K562 (cell line): ENCODE results near the gene CCZ1B. TPM values are rescaled to one million over a fixed set of nuclear protein-coding genes. Genes with fewer than 3 reads are reported as not detected.
"Not testable (repeated sequence)": the region's sequence is repeated elsewhere in the genome, so short reads cannot be mapped to it uniquely, and the experiment has no call there.

ENCODE experiments used
- ATAC-seq: fragments of 200-7000 bp; cut with Tn5 transposase; 3 replicates; pipeline ENCODE4 v1.9.1; 2020; ENCODE audit warnings: moderate library complexity
- BruUV-seq: library from RNA; stranded (reverse); fragments of 400-500 nt; replicated peaks from 2 replicates; lab custom pipeline; 2021; lab: Mats Ljungman, UMichigan
- CTCF ChIA-PET: fragments of 300-600 bp; formaldehyde crosslinking; extraction: SDS; loops from one replicate; lab custom pipeline; 2021; ENCODE audit warnings: low intra/inter-chr PET ratio; lab: Yijun Ruan, JAX
- POLR2A ChIA-PET: fragments of 300-600, 350-650 bp; sonication (Branson Sonifier 250); formaldehyde crosslinking; extraction: SDS; loops from one replicate; lab custom pipeline; 2021; ENCODE audit warnings: antibody characterized with exemption, inconsistent platforms; lab: Yijun Ruan, JAX
- DNase-seq, 4 experiments: peaks; one replicate each; pipeline versions ENCODE4 v3.0.0 to v3.0.0-alpha.2; 2011 to 2018; ENCODE audit warnings: low spot score in 3 of 4, mixed read lengths in 3 of 4; ENCODE audit errors: extremely low read depth in 1 of 4
- FAIRE-seq: peaks from 2 replicates; lab custom pipeline; 2011; peaks lifted over from hg19 to GRCh38; lab: Jason Lieb, UNC
- H2AFZ ChIP-seq: 2 replicates; pipeline ENCODE4 v1.6.0; 2011; ENCODE audit warnings: low read depth, low read length, control low read depth, inconsistent platforms
- H3K27ac ChIP-seq: fragments of 200-600 bp; 3 replicates; pipeline ENCODE4 v1.8.0; 2011; ENCODE audit warnings: low read depth, mild to moderate bottlenecking, control low read depth, inconsistent platforms, low read length, moderate library complexity, mixed read lengths; ENCODE audit errors: extremely low read depth
- H3K27me3 ChIP-seq, 2 experiments: fragments of 300-600 bp in 1 of 2; 2 replicates in 1 of 2; 3 replicates in 1 of 2; pipeline versions ENCODE4 v1.6.0 to v1.8.0; 2011; ENCODE audit warnings: inconsistent platforms in 2 of 2, low read length in 2 of 2, mild to moderate bottlenecking in 1 of 2, mixed read lengths in 1 of 2, moderate library complexity in 1 of 2; ENCODE audit not compliant: control insufficient read depth in 2 of 2, insufficient read depth in 2 of 2
- H3K36me3 ChIP-seq: fragments of 300-600 bp; 3 replicates; pipeline ENCODE4 v1.8.0; 2011; ENCODE audit warnings: mild to moderate bottlenecking, low read length, inconsistent platforms; ENCODE audit not compliant: control insufficient read depth, insufficient read depth
- H3K4me1 ChIP-seq, 2 experiments: fragments of 200-600 bp in 1 of 2; replicated peaks in 1 of 2; 2 replicates in 1 of 2; 3 replicates in 1 of 2; pipeline versions ENCODE4 v1.5.1 to v1.8.0; 2011; ENCODE audit warnings: inconsistent platforms in 2 of 2, low read length in 2 of 2, mild to moderate bottlenecking in 1 of 2, mixed read lengths in 1 of 2, moderate library complexity in 1 of 2; ENCODE audit not compliant: control insufficient read depth in 2 of 2, insufficient read depth in 2 of 2
- H3K4me2 ChIP-seq: 2 replicates; pipeline ENCODE4 v1.6.1; 2011; ENCODE audit warnings: low read length, control low read depth, inconsistent platforms, mixed read lengths; ENCODE audit not compliant: insufficient read depth
- H3K4me3 ChIP-seq: fragments of 200-600 bp; sonication (generic), shearing (Covaris generic); 2 replicates; pipeline ENCODE4 v1.5.1; 2016; ENCODE audit warnings: control low read depth, inconsistent platforms
- H3K79me2 ChIP-seq: fragments of 200-600 bp; 3 replicates; pipeline ENCODE4 v1.8.0; 2011; ENCODE audit warnings: low read length, inconsistent platforms; ENCODE audit not compliant: control insufficient read depth, insufficient read depth
- H3K9ac ChIP-seq, 2 experiments: 2 replicates each; pipeline versions ENCODE4 v1.6.0 to v1.6.1; 2011; ENCODE audit warnings: low read depth in 2 of 2, low read length in 2 of 2, control low read depth in 1 of 2, inconsistent platforms in 1 of 2, mild to moderate bottlenecking in 1 of 2, mixed read lengths in 1 of 2; ENCODE audit not compliant: insufficient read depth in 1 of 2
- H3K9me1 ChIP-seq: one replicate; pipeline ENCODE4 v1.6.0; 2011; ENCODE audit warnings: inconsistent platforms, mild to moderate bottlenecking, low read length, moderate library complexity; ENCODE audit not compliant: control insufficient read depth, insufficient read depth
- H3K9me3 ChIP-seq: replicated peaks from 2 replicates; pipeline ENCODE4 v1.5.1; 2011; ENCODE audit warnings: low read depth, low read length, inconsistent platforms; ENCODE audit not compliant: control insufficient read depth, insufficient read depth
- H4K20me1 ChIP-seq: replicated peaks from 2 replicates; pipeline ENCODE4 v1.6.1; 2011; ENCODE audit warnings: low read length, inconsistent platforms, mixed read lengths; ENCODE audit not compliant: control insufficient read depth, insufficient read depth
- ZNF232 ChIP-seq: sonication (generic); formaldehyde crosslinking; IDR thresholded peaks from 2 replicates; pipeline ENCODE4 v1.8.0; 2022; ENCODE audit warnings: mild to moderate bottlenecking, missing genetic modification reagents
- WGBS: fragments of 100-300 bp; shearing (Covaris generic); methylation state at CpG from one replicate; pipeline ENCODE4 v1.1.6; 2016; ENCODE audit warnings: low coverage, mixed read lengths; ENCODE audit not compliant: insufficient coverage; ENCODE audit errors: missing lambda C conversion rate; 5-methylcytosine and 5-hydroxymethylcytosine counted together
- in situ Hi-C: fragments of 300-500 bp; cut with MboI; formaldehyde crosslinking; loops from 4 replicates; pipeline ENCODE4 v1.15.0; 2018; ENCODE audit warnings: inconsistent platforms, mixed read lengths
- intact Hi-C: fragments of 100-400 bp; cut with micrococcal nuclease; formaldehyde crosslinking; loops from 2 replicates; pipeline ENCODE4 v1.14.2; 2022
- polyA plus RNA-seq, 8 experiments: library from polyadenylated mRNA; depleted of rRNA in 4 of 8; stranded (reverse) in 5 of 8; unstranded in 3 of 8; fragments of >200 nt; fragmentation: Nextera tagmentation in 2 of 8; fragmentation: Illumina TruSeq in 1 of 8; extraction: Ambion mirVana in 2 of 8; extraction: Trizol in 1 of 8; gene quantifications; 2 replicates each; pipeline versions ENCODE4 v1.2.1 to v1.2.3, GENCODE V29; 2011 to 2014; ENCODE audit warnings: inconsistent platforms in 1 of 8, missing spikeins in 1 of 8
- total RNA-seq, 7 experiments: library from RNA; depleted of rRNA in 6 of 7; stranded (reverse); fragments of >200 nt in 6 of 7; fragmentation: Illumina TruSeq in 2 of 7; extraction: Trizol in 2 of 7; gene quantifications; 2 replicates each; pipeline versions ENCODE4 v1.2.1 to v1.2.3, GENCODE V29; 2011 to 2021; ENCODE audit warnings: low replicate concordance in 1 of 7
- TF ChIP-seq, protein P1 (sequence below): sonication (generic); formaldehyde crosslinking; IDR thresholded peaks from 2 replicates; pipeline ENCODE4 v1.9.0; 2022; ENCODE audit warnings: mild to moderate bottlenecking, missing genetic modification reagents
- TF ChIP-seq, protein P2 (sequence below): sonication (generic); formaldehyde crosslinking; IDR thresholded peaks from 2 replicates; pipeline ENCODE4 v1.8.1; 2023; ENCODE audit warnings: mild to moderate bottlenecking, missing genetic modification reagents

The CCZ1B gene
- total and polyA plus RNA-seq, 9 of the 15 experiments (the other 6 are each of a cell fraction or from before 2014, with no cell fraction given) = 8.1 to 78.5 (median 36.8) TPM

DNA sequence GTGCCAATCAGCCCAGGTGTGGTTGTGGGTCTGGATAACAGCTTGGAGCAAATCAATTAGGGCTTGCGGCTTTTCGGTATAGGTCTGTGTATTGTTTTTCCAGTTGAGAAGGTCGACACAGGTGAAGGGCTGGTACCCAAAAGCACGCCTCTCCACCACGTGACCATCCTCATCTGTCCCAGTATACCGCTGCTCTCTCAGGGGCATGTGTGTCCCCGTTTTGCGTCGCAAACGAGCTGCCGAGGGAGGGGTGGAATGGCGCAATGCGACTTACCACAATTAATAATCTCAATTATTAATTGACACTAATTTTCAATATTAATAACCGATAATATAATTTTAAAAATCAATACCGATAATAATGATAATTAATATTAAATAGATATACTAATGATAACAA is 48.9 kb upstream of the CCZ1B start:
- H3K9me1 ChIP-seq, in situ Hi-C loops, H3K4me2 ChIP-seq, ATAC-seq, H3K4me3 ChIP-seq, H3K79me2 ChIP-seq, H4K20me1 ChIP-seq, H3K9me3 ChIP-seq, BruUV-seq, CTCF ChIA-PET, H3K4me1 ChIP-seq, DNase-seq, H3K36me3 ChIP-seq, POLR2A ChIA-PET, intact Hi-C loops, H2AFZ ChIP-seq, H3K27ac ChIP-seq, H3K9ac ChIP-seq, FAIRE-seq: not testable (repeated sequence)
- H3K27me3 ChIP-seq = peaks cover 2 to 37% of the 10 kb centered on the region in 2 experiments
- 43% methylated on average over 15 of the region's 15 CpGs for WGBS
- TF ChIP-seq ZNF232 (CRISPR knock-in tag) = peak; percentile 49; the same call in 1 of the 2 replicates
- TF ChIP-seq, protein P1, sequence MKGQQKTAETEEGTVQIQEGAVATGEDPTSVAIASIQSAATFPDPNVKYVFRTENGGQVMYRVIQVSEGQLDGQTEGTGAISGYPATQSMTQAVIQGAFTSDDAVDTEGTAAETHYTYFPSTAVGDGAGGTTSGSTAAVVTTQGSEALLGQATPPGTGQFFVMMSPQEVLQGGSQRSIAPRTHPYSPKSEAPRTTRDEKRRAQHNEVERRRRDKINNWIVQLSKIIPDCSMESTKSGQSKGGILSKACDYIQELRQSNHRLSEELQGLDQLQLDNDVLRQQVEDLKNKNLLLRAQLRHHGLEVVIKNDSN (CRISPR knock-in tag) = peak; percentile 72
- TF ChIP-seq, protein P2, sequence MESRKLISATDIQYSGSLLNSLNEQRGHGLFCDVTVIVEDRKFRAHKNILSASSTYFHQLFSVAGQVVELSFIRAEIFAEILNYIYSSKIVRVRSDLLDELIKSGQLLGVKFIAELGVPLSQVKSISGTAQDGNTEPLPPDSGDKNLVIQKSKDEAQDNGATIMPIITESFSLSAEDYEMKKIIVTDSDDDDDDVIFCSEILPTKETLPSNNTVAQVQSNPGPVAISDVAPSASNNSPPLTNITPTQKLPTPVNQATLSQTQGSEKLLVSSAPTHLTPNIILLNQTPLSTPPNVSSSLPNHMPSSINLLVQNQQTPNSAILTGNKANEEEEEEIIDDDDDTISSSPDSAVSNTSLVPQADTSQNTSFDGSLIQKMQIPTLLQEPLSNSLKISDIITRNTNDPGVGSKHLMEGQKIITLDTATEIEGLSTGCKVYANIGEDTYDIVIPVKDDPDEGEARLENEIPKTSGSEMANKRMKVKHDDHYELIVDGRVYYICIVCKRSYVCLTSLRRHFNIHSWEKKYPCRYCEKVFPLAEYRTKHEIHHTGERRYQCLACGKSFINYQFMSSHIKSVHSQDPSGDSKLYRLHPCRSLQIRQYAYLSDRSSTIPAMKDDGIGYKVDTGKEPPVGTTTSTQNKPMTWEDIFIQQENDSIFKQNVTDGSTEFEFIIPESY (CRISPR knock-in tag) = peak; percentile 90

DNA sequence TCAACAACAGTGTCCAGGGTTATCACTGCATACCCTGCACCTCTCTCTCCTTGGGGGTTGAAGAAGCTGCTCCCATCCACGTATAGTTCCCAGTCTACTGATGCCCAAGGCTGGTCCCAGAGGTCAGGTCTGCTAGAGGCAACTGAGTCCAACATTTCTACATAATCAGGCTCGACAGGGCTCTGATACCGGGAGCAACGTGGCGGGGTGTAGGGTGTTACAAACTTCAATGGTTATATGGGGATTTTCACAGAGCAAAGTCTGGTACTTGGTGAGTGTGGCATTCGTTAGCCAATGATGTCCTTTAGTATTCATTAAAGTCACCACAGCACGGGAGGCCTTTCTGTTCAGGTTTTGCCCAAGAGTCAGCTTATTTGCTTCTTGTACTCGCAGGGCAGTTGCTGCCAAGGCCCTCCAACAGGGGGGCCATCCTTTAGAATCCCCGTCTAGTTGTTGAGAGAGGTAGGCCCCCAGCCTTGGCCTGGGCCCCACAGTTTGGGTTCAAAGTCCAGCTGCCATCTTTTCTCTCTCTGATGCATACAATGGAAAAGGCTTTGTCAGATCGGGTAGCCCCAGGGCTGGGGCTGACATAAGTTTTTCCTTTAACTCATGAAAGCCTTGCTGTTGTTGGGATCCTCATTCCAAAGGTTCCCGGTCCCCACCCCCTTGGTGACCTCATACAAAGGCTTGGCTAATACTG is 46.3 kb upstream of the CCZ1B start:
- in situ Hi-C loops, ATAC-seq, H3K9ac ChIP-seq, H3K9me3 ChIP-seq, H3K9me1 ChIP-seq, CTCF ChIA-PET, FAIRE-seq, DNase-seq, H2AFZ ChIP-seq, H3K4me1 ChIP-seq, BruUV-seq, intact Hi-C loops, H3K27ac ChIP-seq, H4K20me1 ChIP-seq, H3K36me3 ChIP-seq, POLR2A ChIA-PET, H3K4me2 ChIP-seq, H3K79me2 ChIP-seq, H3K4me3 ChIP-seq: not testable (repeated sequence)
- 2% methylated on average over 10 of the region's 11 CpGs for WGBS
- peaks cover 11 to 41% of the 10 kb centered on the region in 2 experiments for H3K27me3 ChIP-seq

DNA sequence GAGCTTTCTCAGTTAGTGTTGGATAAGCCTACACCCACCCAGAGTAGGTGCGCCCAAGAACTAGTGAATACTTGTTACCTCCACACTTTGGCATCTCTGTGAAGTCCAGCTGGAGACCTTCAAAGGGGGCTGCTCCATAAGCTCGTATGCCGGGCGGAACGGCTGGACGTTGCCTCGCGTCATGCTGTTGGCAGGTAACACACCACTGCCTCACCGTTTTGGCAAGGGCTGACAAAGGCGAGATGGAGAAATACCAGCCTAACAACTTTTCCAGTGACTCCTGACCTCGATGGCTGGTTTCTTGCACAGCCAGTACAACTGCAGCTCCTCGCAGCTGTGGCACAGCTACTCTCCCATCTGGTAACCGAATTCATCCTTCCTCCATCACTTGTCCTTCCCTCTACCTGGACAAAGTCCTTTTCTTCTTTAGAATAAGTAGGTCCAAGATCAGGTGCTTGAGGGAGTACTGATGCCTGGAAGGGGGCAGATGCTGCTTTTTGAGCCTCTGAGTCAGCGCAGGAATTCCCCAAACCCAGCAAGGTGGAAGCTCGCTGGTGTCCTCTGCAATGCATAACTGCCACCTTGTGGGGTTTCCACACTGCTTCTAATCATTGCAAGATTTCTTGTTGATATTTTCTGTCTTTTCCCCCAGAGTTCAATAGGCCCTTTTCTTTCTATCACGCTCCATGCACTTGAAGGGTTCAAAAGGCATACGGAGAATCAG is 45.5 kb upstream of the CCZ1B start:
- ATAC-seq, H2AFZ ChIP-seq, H4K20me1 ChIP-seq, H3K27ac ChIP-seq, H3K79me2 ChIP-seq, in situ Hi-C loops, H3K36me3 ChIP-seq, H3K9ac ChIP-seq, intact Hi-C loops, POLR2A ChIA-PET, H3K4me3 ChIP-seq, H3K4me1 ChIP-seq, H3K9me3 ChIP-seq, CTCF ChIA-PET, FAIRE-seq, H3K9me1 ChIP-seq, DNase-seq, BruUV-seq, H3K4me2 ChIP-seq: not testable (repeated sequence)
- WGBS = 14% methylated on average over 17 of the region's 17 CpGs
- H3K27me3 ChIP-seq = peaks cover 11 to 45% of the 10 kb centered on the region in 2 experiments
